Mesenchymal stem cell (in vitro differentiated cells and primary cell): ENCODE measurements around the gene POLH.

Experiments
- DNase-seq: peaks from one replicate; pipeline ENCODE4 v3.0.0-alpha.2; 2013
- H2AFZ ChIP-seq: one replicate; pipeline ENCODE4 v1.6.1; 2013; ENCODE audit warnings: low read depth, mild to moderate bottlenecking, control low read depth, inconsistent platforms, low read length, moderate library complexity
- H2AK5ac ChIP-seq: 2 replicates; pipeline ENCODE4 v1.6.1; 2013; ENCODE audit warnings: low read length, moderate library complexity, mild to moderate bottlenecking, inconsistent platforms; ENCODE audit not compliant: severe bottlenecking
- H2BK120ac ChIP-seq: one replicate; pipeline ENCODE4 v1.6.1; 2013; ENCODE audit warnings: low read depth, mild to moderate bottlenecking, inconsistent platforms, low read length, moderate library complexity
- H2BK12ac ChIP-seq, 2 experiments: one replicate each; pipeline ENCODE4 v1.6.1; 2013; ENCODE audit warnings: inconsistent platforms in 2 of 2, low read length in 2 of 2, mild to moderate bottlenecking in 2 of 2, moderate library complexity in 2 of 2, control low read depth in 1 of 2
- H2BK15ac ChIP-seq: one replicate; pipeline ENCODE4 v1.6.1; 2013; ENCODE audit warnings: mild to moderate bottlenecking, low read depth, inconsistent platforms; ENCODE audit not compliant: poor library complexity, severe bottlenecking
- H2BK5ac ChIP-seq: 2 replicates; pipeline ENCODE4 v1.6.1; 2013; ENCODE audit warnings: low read depth, mild to moderate bottlenecking, low read length, control low read depth, inconsistent platforms; ENCODE audit not compliant: poor library complexity, severe bottlenecking
- H3K14ac ChIP-seq, 2 experiments: one replicate each; pipeline ENCODE4 v1.6.1; 2013; ENCODE audit warnings: inconsistent platforms in 2 of 2, low read length in 2 of 2, control low read depth in 1 of 2, mild to moderate bottlenecking in 1 of 2, moderate library complexity in 1 of 2
- H3K18ac ChIP-seq, 2 experiments: one replicate each; pipeline ENCODE4 v1.6.1; 2013; ENCODE audit warnings: inconsistent platforms in 2 of 2, low read length in 2 of 2, control low read depth in 1 of 2, low read depth in 1 of 2, mild to moderate bottlenecking in 1 of 2
- H3K23ac ChIP-seq, 2 experiments: one replicate each; pipeline ENCODE4 v1.6.1; 2013; ENCODE audit warnings: inconsistent platforms in 2 of 2, low read length in 2 of 2, mild to moderate bottlenecking in 2 of 2, moderate library complexity in 2 of 2, control low read depth in 1 of 2
- H3K27ac ChIP-seq: 2 replicates; pipeline ENCODE4 v1.5.1; 2013; ENCODE audit warnings: mild to moderate bottlenecking, moderate library complexity, low read length, control low read depth, inconsistent platforms; ENCODE audit not compliant: poor library complexity, severe bottlenecking
- H3K27me3 ChIP-seq, 2 experiments: 2 replicates each; pipeline versions ENCODE4 v1.6.1 to v1.7.0; 2013; ENCODE audit warnings: low read length in 2 of 2, mild to moderate bottlenecking in 2 of 2, moderate library complexity in 2 of 2, control low read depth in 1 of 2, inconsistent platforms in 1 of 2; ENCODE audit not compliant: control insufficient read depth in 1 of 2, insufficient read depth in 1 of 2
- H3K36me3 ChIP-seq, 2 experiments: 2 replicates each; pipeline versions ENCODE4 v1.6.1 to v1.7.0; 2013; ENCODE audit warnings: low read length in 2 of 2, control low read depth in 1 of 2, inconsistent platforms in 1 of 2, low read depth in 1 of 2, mild to moderate bottlenecking in 1 of 2; ENCODE audit not compliant: insufficient read depth in 2 of 2, control insufficient read depth in 1 of 2
- H3K4ac ChIP-seq, 2 experiments: one replicate each; pipeline ENCODE4 v1.6.1; 2013; ENCODE audit warnings: inconsistent platforms in 2 of 2, low read length in 2 of 2, mild to moderate bottlenecking in 2 of 2, moderate library complexity in 2 of 2, control low read depth in 1 of 2, low read depth in 1 of 2
- H3K4me1 ChIP-seq: 2 replicates; pipeline ENCODE4 v1.6.1; 2013; ENCODE audit warnings: low read depth, low read length, control low read depth; ENCODE audit not compliant: control insufficient read depth, insufficient read depth
- H3K4me2 ChIP-seq: 2 replicates; pipeline ENCODE4 v1.6.1; 2013; ENCODE audit warnings: low read length, mild to moderate bottlenecking, inconsistent platforms; ENCODE audit not compliant: poor library complexity, severe bottlenecking
- H3K4me3 ChIP-seq, 2 experiments: 2 replicates each; pipeline versions ENCODE4 v1.5.1 to v1.7.0; 2013; ENCODE audit warnings: low read length in 2 of 2, mild to moderate bottlenecking in 2 of 2, control low read depth in 1 of 2, low read depth in 1 of 2; ENCODE audit not compliant: insufficient read depth in 1 of 2
- H3K79me1 ChIP-seq: replicated peaks from 2 replicates; pipeline ENCODE4 v1.6.1; 2013; ENCODE audit warnings: mild to moderate bottlenecking, control low read depth, low read length, inconsistent platforms; ENCODE audit not compliant: poor library complexity, severe bottlenecking
- H3K9ac ChIP-seq: 2 replicates; pipeline ENCODE4 v1.7.0; 2013; ENCODE audit warnings: mild to moderate bottlenecking, low read length, moderate library complexity
- H3K9me3 ChIP-seq: 2 replicates; pipeline ENCODE4 v1.7.0; 2013; ENCODE audit warnings: mild to moderate bottlenecking, low read length; ENCODE audit not compliant: control insufficient read depth
- H4K8ac ChIP-seq: one replicate; pipeline ENCODE4 v1.6.1; 2013; ENCODE audit warnings: inconsistent platforms, mild to moderate bottlenecking, low read length, moderate library complexity
- H4K91ac ChIP-seq: one replicate; pipeline ENCODE4 v1.6.1; 2013; ENCODE audit warnings: mild to moderate bottlenecking, low read length, inconsistent platforms
- WGBS: methylation state at CpG from one replicate; pipeline ENCODE4 v1.1.7; 2013; ENCODE audit warnings: mixed read lengths; 5-methylcytosine and 5-hydroxymethylcytosine counted together

The POLH gene

DNA sequence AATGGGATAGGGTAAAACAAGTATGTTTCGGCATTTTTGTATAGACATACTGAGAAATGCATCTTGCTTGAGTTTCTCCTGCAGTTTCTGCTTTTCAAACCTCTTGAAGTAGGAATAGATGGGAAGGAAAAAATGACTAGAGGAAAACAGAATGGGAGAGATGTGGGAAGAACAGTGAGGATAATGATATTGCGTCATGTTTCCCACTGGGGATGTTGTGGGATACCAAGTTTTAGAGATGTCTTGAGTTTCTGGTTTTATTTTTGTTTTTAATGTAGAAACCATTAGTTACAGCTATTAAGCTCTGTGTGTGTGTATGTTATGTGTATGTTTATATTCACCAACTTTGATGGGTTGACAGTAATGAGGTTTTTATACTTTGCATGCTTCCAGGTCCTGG lies 24.6 kb downstream of the POLH start:
- no peak overlapping the region for H3K4me2 ChIP-seq
- DNase-seq: no peak
- H3K23ac ChIP-seq: no peak overlapping the region
- no peak overlapping the region for H4K91ac ChIP-seq
- 97% methylated on average over 2 of the region's 2 CpGs for WGBS
- H2BK120ac ChIP-seq: no peak overlapping the region
- H3K79me1 ChIP-seq: peaks cover 17% of the 10 kb centered on the region
- H2BK5ac ChIP-seq: no peak overlapping the region
- H4K8ac ChIP-seq: no peak overlapping the region
- H3K9me3 ChIP-seq: no peaks in the 10 kb centered on the region
- no peaks in the 10 kb centered on the region for H3K4me1 ChIP-seq
- H3K18ac ChIP-seq: no peak overlapping the region
- no peak overlapping the region for H2AFZ ChIP-seq
- H2BK15ac ChIP-seq: no peak overlapping the region
- no peak overlapping the region for H2AK5ac ChIP-seq
- no peak overlapping the region for H3K4ac ChIP-seq
- H3K27me3 ChIP-seq: no peaks in the 10 kb centered on the region
- H3K14ac ChIP-seq: no peak overlapping the region
- no peak overlapping the region for H3K27ac ChIP-seq
- no peak overlapping the region for H3K9ac ChIP-seq
- no peak overlapping the region for H2BK12ac ChIP-seq
- H3K36me3 ChIP-seq: peaks cover 30 to 81% of the 10 kb centered on the region in 2 experiments
- no peak overlapping the region for H3K4me3 ChIP-seq

DNA sequence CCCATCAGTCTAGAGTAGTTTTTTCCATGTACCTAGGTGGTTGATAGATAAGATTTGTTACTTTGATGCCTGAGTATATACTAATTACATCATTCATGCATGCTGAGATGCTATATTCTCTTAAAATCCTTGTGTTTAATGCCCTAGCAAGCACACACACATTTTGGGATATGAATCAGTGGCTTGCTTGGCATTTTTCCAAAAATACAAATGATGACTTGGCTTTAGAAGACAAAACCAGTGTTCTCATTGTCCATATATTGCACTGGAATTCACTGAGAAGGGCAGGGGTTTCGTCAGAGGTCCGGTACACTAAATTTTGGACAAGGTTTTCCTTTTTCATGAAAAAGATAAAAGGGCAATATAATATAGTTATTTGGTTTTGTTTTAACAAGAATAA lies 28.2 kb downstream of the POLH start:
- no peak overlapping the region for H2AFZ ChIP-seq
- no peak overlapping the region for H4K91ac ChIP-seq
- no peak overlapping the region for H3K14ac ChIP-seq
- H2BK12ac ChIP-seq: no peak overlapping the region
- no peak overlapping the region for H4K8ac ChIP-seq
- no peak overlapping the region for H3K4me3 ChIP-seq
- peak overlapping the region; percentile 10 for H3K9ac ChIP-seq
- H3K36me3 ChIP-seq: peaks cover 26 to 84% of the 10 kb centered on the region in 2 experiments
- no peaks in the 10 kb centered on the region for H3K27me3 ChIP-seq
- WGBS: 100% methylated on average over 2 of the region's 2 CpGs
- H2BK5ac ChIP-seq: no peak overlapping the region
- no peak overlapping the region for H2BK15ac ChIP-seq
- no peak overlapping the region for H3K18ac ChIP-seq
- H2BK120ac ChIP-seq: no peak overlapping the region
- H2AK5ac ChIP-seq: no peak overlapping the region
- peaks cover 1% of the 10 kb centered on the region for H3K4me1 ChIP-seq
- H3K27ac ChIP-seq: no peak overlapping the region
- H3K4ac ChIP-seq: no peak overlapping the region
- no peak overlapping the region for H3K23ac ChIP-seq
- DNase-seq: no peak
- H3K79me1 ChIP-seq: peaks cover 11% of the 10 kb centered on the region
- no peaks in the 10 kb centered on the region for H3K9me3 ChIP-seq
- H3K4me2 ChIP-seq: no peak overlapping the region

DNA sequence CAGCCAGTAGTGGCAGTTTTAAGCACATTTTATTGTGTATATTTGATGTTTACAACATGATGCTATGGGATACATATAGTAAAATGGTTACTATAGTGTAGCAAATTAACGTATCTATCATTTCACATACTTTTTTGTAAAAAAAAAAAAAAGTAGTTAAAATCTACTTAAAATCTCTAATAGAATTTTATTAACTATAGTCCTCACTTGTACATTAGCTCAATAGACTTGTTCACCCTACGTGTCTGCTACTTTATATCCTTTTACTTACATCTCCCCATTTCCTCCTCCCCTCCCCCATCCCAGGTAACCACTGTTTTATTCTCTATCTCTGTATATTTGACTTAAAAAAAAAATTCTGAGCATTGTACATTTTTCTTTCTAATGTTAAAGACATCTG lies 30.0 kb downstream of the POLH start:
- WGBS: 80% methylated on average over 1 of the region's 2 CpGs
- DNase-seq: no peak
- Histone ChIP-seq H3K9ac (no peak overlapping the region), H3K4me1 (peaks cover 2% of the 10 kb centered on the region), H3K4ac (no peak overlapping the region), H3K27me3 (no peaks in the 10 kb centered on the region), H3K4me2 (no peak overlapping the region), H4K91ac (no peak overlapping the region), H2AFZ (no peak overlapping the region), H3K14ac (no peak overlapping the region), H2BK120ac (no peak overlapping the region), H3K79me1 (peaks cover 11% of the 10 kb centered on the region), H3K9me3 (no peaks in the 10 kb centered on the region), H3K4me3 (no peak overlapping the region), H3K27ac (no peak overlapping the region), H2BK12ac (no peak overlapping the region), H3K23ac (no peak overlapping the region), H2BK5ac (no peak overlapping the region), H2BK15ac (no peak overlapping the region), H3K18ac (no peak overlapping the region), H4K8ac (no peak overlapping the region), H3K36me3 (peaks cover 32 to 90% of the 10 kb centered on the region in 2 experiments), H2AK5ac (no peak overlapping the region)

DNA sequence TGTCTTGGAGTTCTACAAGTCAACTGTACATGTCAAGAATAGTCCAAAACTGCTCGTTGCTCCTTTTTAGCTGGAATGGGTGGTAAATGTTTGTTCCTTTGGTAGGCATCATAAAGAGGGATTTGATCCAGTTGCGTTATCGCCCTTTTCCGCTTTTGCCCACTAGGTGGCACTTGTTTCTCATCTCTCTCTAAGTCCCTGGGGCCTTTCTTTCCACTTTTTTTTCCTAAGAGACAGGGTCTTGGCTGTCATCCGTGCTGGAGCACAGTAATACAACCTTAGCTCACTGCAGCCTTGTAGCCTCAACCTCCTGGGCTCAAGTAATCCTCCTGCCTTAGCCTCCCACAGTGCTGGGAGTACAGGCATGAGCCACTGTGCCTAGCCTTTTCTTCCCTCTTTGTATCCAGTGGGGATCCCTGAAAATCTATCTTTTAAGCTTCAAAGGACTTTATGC lies 32.4 kb downstream of the POLH start:
- H3K36me3 ChIP-seq: peaks cover 24 to 84% of the 10 kb centered on the region in 2 experiments
- no peak overlapping the region for H3K23ac ChIP-seq
- H2BK12ac ChIP-seq: no peak overlapping the region
- H3K9me3 ChIP-seq: no peaks in the 10 kb centered on the region
- no peak overlapping the region for H2BK15ac ChIP-seq
- H4K91ac ChIP-seq: no peak overlapping the region
- H3K4ac ChIP-seq: no peak overlapping the region
- 2% methylated on average over 5 of the region's 5 CpGs for WGBS
- H3K4me3 ChIP-seq: no peak overlapping the region
- peak; percentile 88 for DNase-seq
- no peak overlapping the region for H4K8ac ChIP-seq
- H2AFZ ChIP-seq: no peak overlapping the region
- H3K4me2 ChIP-seq: no peak overlapping the region
- peaks cover 9% of the 10 kb centered on the region for H3K79me1 ChIP-seq
- no peak overlapping the region for H2BK5ac ChIP-seq
- no peak overlapping the region for H3K27ac ChIP-seq
- no peak overlapping the region for H3K14ac ChIP-seq
- peaks cover 2% of the 10 kb centered on the region for H3K4me1 ChIP-seq
- no peak overlapping the region for H3K18ac ChIP-seq
- no peaks in the 10 kb centered on the region for H3K27me3 ChIP-seq
- no peak overlapping the region for H2BK120ac ChIP-seq
- no peak overlapping the region for H2AK5ac ChIP-seq
- peak overlapping the region; percentile 4 for H3K9ac ChIP-seq
